ENCODE measurements around the gene NUTM2F. TPM values are rescaled to one million over a fixed set of nuclear protein-coding genes. Genes with fewer than 3 reads are reported as not detected.

Gene NUTM2F
- total RNA-seq, 2 donors from 2014 or later = not detected

GRCh38 chr9:94302426-94302825, 26.0 kb downstream of the NUTM2F start:
- Histone ChIP-seq H3K36me3 (ENCODE audit: control insufficient read depth, insufficient read depth, low read length) (peaks cover under 1% of the 10 kb centered on the region), H3K4me3 (ENCODE audit: low read length) (no peak overlapping the region), H3K9me3 (ENCODE audit: control insufficient read depth, low read length) (no peaks in the 10 kb centered on the region), H3K9ac (ENCODE audit: extremely low read depth, low read length, poor library complexity, severe bottlenecking) (no peak overlapping the region), H3K4me1 (ENCODE audit: control insufficient read depth, insufficient read depth, low read length) (no peaks in the 10 kb centered on the region), H3K27me3 (ENCODE audit: control insufficient read depth, insufficient read depth, low read length, poor library complexity, severe bottlenecking) (no peaks in the 10 kb centered on the region), H3K27ac (ENCODE audit: low read depth, low read length) (no peak overlapping the region)
- H3K36me3 Mint-ChIP-seq (ENCODE audit: low read depth) = peaks cover 12% of the 10 kb centered on the region
- no peaks in the 10 kb centered on the region for H3K27me3 Mint-ChIP-seq (ENCODE audit: insufficient read depth)
- DNase-seq = no peak
- no peaks in the 10 kb centered on the region for H3K9me3 Mint-ChIP-seq
- H3K4me3 Mint-ChIP-seq = no peak overlapping the region
- 94 to 97% methylated on average over 4 of the region's 4 CpGs for WGBS, 2 experiments (ENCODE audit: insufficient coverage in 1 of 2, insufficient read length in 1 of 2)
- H3K27ac Mint-ChIP-seq = no peak overlapping the region
- peaks cover 10% of the 10 kb centered on the region for H3K4me1 Mint-ChIP-seq
- TF ChIP-seq CTCF (conservative IDR thresholded peaks at IDR 0.05) = no peak

DNA sequence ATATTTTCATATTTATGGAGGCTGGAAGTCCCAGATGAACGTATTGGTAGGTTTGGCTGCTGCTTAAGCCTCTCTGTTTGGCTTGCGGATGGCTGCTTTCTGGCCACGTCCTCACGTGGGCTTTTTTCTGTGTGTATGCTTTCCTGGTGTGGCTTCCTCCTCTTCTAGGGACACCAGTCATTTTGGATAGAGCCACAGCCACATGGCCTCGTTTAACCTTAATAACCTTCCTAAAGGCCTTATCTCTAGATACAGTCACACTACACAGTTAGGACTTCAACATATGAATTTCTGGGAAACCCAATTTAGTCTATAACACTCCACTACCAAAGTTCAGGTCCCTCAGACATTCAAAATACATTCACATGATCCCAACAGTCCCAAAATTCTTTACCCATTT, 26.9 kb downstream of the NUTM2F start:
- Mint-ChIP-seq H3K27ac (no peak overlapping the region), H3K36me3 (ENCODE audit: low read depth) (peaks cover 18% of the 10 kb centered on the region), H3K4me1 (peaks cover 10% of the 10 kb centered on the region), H3K27me3 (ENCODE audit: insufficient read depth) (no peaks in the 10 kb centered on the region), H3K4me3 (no peak overlapping the region), H3K9me3 (no peaks in the 10 kb centered on the region)
- peaks cover 6% of the 10 kb centered on the region for H3K36me3 ChIP-seq (ENCODE audit: control insufficient read depth, insufficient read depth, low read length)
- 95 to 100% methylated on average over 5 of the region's 5 CpGs for WGBS, 2 experiments (ENCODE audit: insufficient coverage in 1 of 2, insufficient read length in 1 of 2)
- no peaks in the 10 kb centered on the region for H3K27me3 ChIP-seq (ENCODE audit: control insufficient read depth, insufficient read depth, low read length, poor library complexity, severe bottlenecking)
- H3K9me3 ChIP-seq (ENCODE audit: control insufficient read depth, low read length) = peaks cover 2% of the 10 kb centered on the region
- DNase-seq = no peak
- H3K9ac ChIP-seq (ENCODE audit: extremely low read depth, low read length, poor library complexity, severe bottlenecking) = no peak overlapping the region
- H3K4me3 ChIP-seq (ENCODE audit: low read length) = no peak overlapping the region
- H3K27ac ChIP-seq (ENCODE audit: low read depth, low read length) = no peak overlapping the region
- H3K4me1 ChIP-seq (ENCODE audit: control insufficient read depth, insufficient read depth, low read length) = no peaks in the 10 kb centered on the region
- TF ChIP-seq CTCF (conservative IDR thresholded peaks at IDR 0.05) = no peak

DNA sequence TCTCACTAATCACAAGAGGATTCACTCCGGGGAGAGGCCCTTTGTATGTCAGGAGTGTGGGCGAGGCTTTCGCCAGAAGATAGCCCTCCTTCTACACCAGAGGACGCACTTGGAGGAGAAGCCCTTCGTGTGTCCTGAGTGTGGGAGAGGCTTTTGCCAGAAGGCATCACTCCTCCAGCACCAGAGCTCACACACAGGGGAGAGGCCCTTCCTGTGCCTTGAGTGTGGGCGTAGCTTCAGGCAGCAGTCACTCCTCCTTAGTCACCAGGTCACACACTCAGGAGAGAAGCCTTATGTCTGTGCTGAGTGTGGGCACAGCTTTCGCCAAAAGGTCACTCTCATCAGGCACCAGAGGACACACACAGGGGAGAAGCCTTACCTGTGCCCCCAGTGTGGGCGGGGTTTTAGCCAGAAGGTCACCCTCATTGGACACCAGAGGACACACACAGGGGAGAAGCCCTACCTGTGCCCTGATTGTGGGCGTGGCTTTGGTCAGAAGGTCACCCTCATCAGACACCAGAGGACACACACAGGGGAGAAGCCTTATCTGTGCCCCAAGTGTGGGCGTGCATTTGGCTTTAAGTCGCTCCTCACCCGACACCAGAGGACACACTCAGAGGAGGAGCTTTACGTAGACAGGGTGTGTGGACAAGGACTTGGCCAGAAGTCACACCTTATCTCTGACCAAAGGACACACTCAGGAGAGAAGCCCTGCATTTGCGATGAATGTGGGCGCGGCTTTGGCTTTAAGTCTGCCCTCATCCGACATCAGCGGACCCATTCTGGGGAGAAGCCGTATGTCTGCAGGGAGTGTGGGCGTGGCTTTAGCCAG, 27.8 kb downstream of the NUTM2F start:
- Mint-ChIP-seq H3K27me3 (ENCODE audit: insufficient read depth) (no peaks in the 10 kb centered on the region), H3K4me1 (peaks cover 10% of the 10 kb centered on the region), H3K4me3 (no peak overlapping the region), H3K27ac (no peak overlapping the region), H3K36me3 (ENCODE audit: low read depth) (peaks cover 24% of the 10 kb centered on the region), H3K9me3 (no peaks in the 10 kb centered on the region)
- 88 to 95% methylated on average over 12 to 20 of the region's 20 CpGs for WGBS, 2 experiments (ENCODE audit: insufficient coverage in 1 of 2, insufficient read length in 1 of 2)
- no peak for DNase-seq
- H3K9me3 ChIP-seq (ENCODE audit: control insufficient read depth, low read length) = peaks cover 5% of the 10 kb centered on the region
- no peak overlapping the region for H3K27ac ChIP-seq (ENCODE audit: low read depth, low read length)
- peaks cover 9% of the 10 kb centered on the region for H3K36me3 ChIP-seq (ENCODE audit: control insufficient read depth, insufficient read depth, low read length)
- no peaks in the 10 kb centered on the region for H3K4me1 ChIP-seq (ENCODE audit: control insufficient read depth, insufficient read depth, low read length)
- TF ChIP-seq CTCF (conservative IDR thresholded peaks at IDR 0.05) = no peak
- H3K27me3 ChIP-seq (ENCODE audit: control insufficient read depth, insufficient read depth, low read length, poor library complexity, severe bottlenecking) = no peaks in the 10 kb centered on the region
- H3K9ac ChIP-seq (ENCODE audit: extremely low read depth, low read length, poor library complexity, severe bottlenecking) = no peak overlapping the region
- H3K4me3 ChIP-seq (ENCODE audit: low read length) = no peak overlapping the region
